Immature natural killer cell (primary cell): Measurements from ENCODE around the gene NEDD4L. TPM values are rescaled to one million over a fixed set of nuclear protein-coding genes. Genes with fewer than 3 reads are reported as not detected.
"Not testable (repeated sequence)": the region's sequence is repeated elsewhere in the genome, so short reads cannot be mapped to it uniquely, and the experiment has no call there.

Source experiments
- DNase-seq, 3 donors: peaks; one replicate each; pipeline ENCODE4 v3.0.0; 2022; ENCODE audit warnings: mixed read lengths in 1 of 3
- H3K27ac Mint-ChIP-seq, 6 donors: one replicate each; pipeline ENCODE4 v1.8.0; 2020; ENCODE audit warnings: mixed read lengths in 6 of 6, mild to moderate bottlenecking in 5 of 6, inconsistent platforms in 4 of 6, moderate library complexity in 3 of 6
- H3K27me3 Mint-ChIP-seq, 3 donors: one replicate each; pipeline ENCODE4 v1.8.0; 2020 to 2021; ENCODE audit warnings: low read depth in 3 of 3, mild to moderate bottlenecking in 3 of 3, mixed read lengths in 3 of 3, moderate library complexity in 3 of 3, inconsistent platforms in 1 of 3
- H3K36me3 Mint-ChIP-seq, 3 donors: one replicate each; pipeline ENCODE4 v1.8.0; 2020; ENCODE audit warnings: mixed read lengths in 3 of 3, inconsistent platforms in 2 of 3, mild to moderate bottlenecking in 2 of 3
- H3K4me1 Mint-ChIP-seq, 2 donors: one replicate each; pipeline ENCODE4 v1.8.0; 2020; ENCODE audit warnings: inconsistent platforms in 2 of 2, mild to moderate bottlenecking in 2 of 2, mixed read lengths in 2 of 2, moderate library complexity in 1 of 2
- H3K4me3 Mint-ChIP-seq, 5 donors: one replicate each; pipeline ENCODE4 v1.8.0; 2020; ENCODE audit warnings: mild to moderate bottlenecking in 5 of 5, mixed read lengths in 5 of 5, inconsistent platforms in 3 of 5, moderate library complexity in 3 of 5
- H3K9me3 Mint-ChIP-seq, 6 donors: one replicate each; pipeline ENCODE4 v1.8.0; 2020; ENCODE audit warnings: mild to moderate bottlenecking in 6 of 6, mixed read lengths in 6 of 6, inconsistent platforms in 4 of 6, moderate library complexity in 3 of 6
- polyA plus RNA-seq, 3 donors: library from polyadenylated mRNA; unstranded; fragments of 300-500 nt; fragmentation: Illumina TruSeq; gene quantifications; one replicate each; pipeline ENCODE4 v1.2.3, GENCODE V29; 2021

The NEDD4L gene
- polyA plus RNA-seq, 3 donors from 2014 or later: 0.62 to 2.2 (median 2.0) TPM

GRCh38 chr18:58038063-58038462 is 6.0 kb upstream of the NEDD4L start:
- H3K9me3 Mint-ChIP-seq: no peaks in the 10 kb centered on the region
- no peak overlapping the region for H3K4me3 Mint-ChIP-seq
- H3K27ac Mint-ChIP-seq: no peak overlapping the region
- DNase-seq: no peak
- peaks cover 5 to 13% (median 8%) of the 10 kb centered on the region in 3 donors for H3K27me3 Mint-ChIP-seq
- no peaks in the 10 kb centered on the region for H3K36me3 Mint-ChIP-seq
- H3K4me1 Mint-ChIP-seq: peaks cover 5 to 6% of the 10 kb centered on the region in 2 donors

- peaks cover 24 to 28% of the 10 kb centered on the region in 2 donors for H3K4me1 Mint-ChIP-seq
- peaks cover 2 to 11% (median 9%) of the 10 kb centered on the region in 3 donors for H3K27me3 Mint-ChIP-seq
- H3K36me3 Mint-ChIP-seq: no peaks in the 10 kb centered on the region
- H3K4me3 Mint-ChIP-seq: peak overlapping the region in 1 of 5 donors; percentile 49
- no peaks in the 10 kb centered on the region for H3K9me3 Mint-ChIP-seq
- no peak overlapping the region for H3K27ac Mint-ChIP-seq
- DNase-seq: no peak
Measured at GRCh38 chr18:58041633-58042032, 2.4 kb upstream of the NEDD4L start.

GRCh38 chr18:58042826-58043490 is 1.1 kb upstream of the NEDD4L start:
- no peaks in the 10 kb centered on the region for H3K9me3 Mint-ChIP-seq
- peak overlapping the region in 4 of 6 donors; percentile 21 to 52 (median 32) for H3K27ac Mint-ChIP-seq
- peak in 1 of 3 donors; percentile 4 for DNase-seq
- H3K4me3 Mint-ChIP-seq: peak overlapping the region; percentile 86 to 95 (median 91)
- H3K4me1 Mint-ChIP-seq: peaks cover 24 to 28% of the 10 kb centered on the region in 2 donors
- no peaks in the 10 kb centered on the region for H3K36me3 Mint-ChIP-seq
- H3K27me3 Mint-ChIP-seq: peaks cover under 1 to 9% (median 9%) of the 10 kb centered on the region in 3 donors

GRCh38 chr18:58044370-58045241 is 580 bp downstream of the NEDD4L start:
- peaks cover 2 to 9% (median 9%) of the 10 kb centered on the region in 3 donors for H3K27me3 Mint-ChIP-seq
- peak overlapping the region in 2 of 6 donors; percentile 24 to 44 for H3K27ac Mint-ChIP-seq
- no peaks in the 10 kb centered on the region for H3K9me3 Mint-ChIP-seq
- peaks cover 24 to 28% of the 10 kb centered on the region in 2 donors for H3K4me1 Mint-ChIP-seq
- no peaks in the 10 kb centered on the region for H3K36me3 Mint-ChIP-seq
- peak overlapping the region; percentile 87 to 94 (median 91) for H3K4me3 Mint-ChIP-seq
- peak in 2 of 3 donors; percentile 28 to 44 for DNase-seq

- no peaks in the 10 kb centered on the region for H3K9me3 Mint-ChIP-seq
- H3K27ac Mint-ChIP-seq: peak overlapping the region in 3 of 6 donors; percentile 24 to 80 (median 44)
- no peaks in the 10 kb centered on the region for H3K36me3 Mint-ChIP-seq
- DNase-seq: peak in 2 of 3 donors; percentile 2 to 3
- peaks cover 2 to 9% (median 8%) of the 10 kb centered on the region in 3 donors for H3K27me3 Mint-ChIP-seq
- peaks cover 24 to 28% of the 10 kb centered on the region in 2 donors for H3K4me1 Mint-ChIP-seq
- H3K4me3 Mint-ChIP-seq: peak overlapping the region; percentile 87 to 94 (median 91)
Measured at GRCh38 chr18:58045242-58046092, 1.4 kb downstream of the NEDD4L start.

- Mint-ChIP-seq H3K4me1 (peaks cover 24 to 28% of the 10 kb centered on the region in 2 donors), H3K9me3 (no peaks in the 10 kb centered on the region), H3K4me3 (peak overlapping the region; percentile 87 to 94 (median 91)), H3K27me3 (peaks cover 2 to 10% (median 6%) of the 10 kb centered on the region in 3 donors), H3K36me3 (no peaks in the 10 kb centered on the region), H3K27ac (peak overlapping the region in 1 of 6 donors; percentile 80)
- DNase-seq: no peak
Measured at GRCh38 chr18:58046093-58046793, 2.2 kb downstream of the NEDD4L start.

GRCh38 chr18:58046794-58047555 is 2.9 kb downstream of the NEDD4L start:
- H3K27me3 Mint-ChIP-seq: peaks cover 2 to 7% (median 6%) of the 10 kb centered on the region in 3 donors
- no peak for DNase-seq
- peak overlapping the region in 2 of 5 donors; percentile 0 to 87 for H3K4me3 Mint-ChIP-seq
- H3K4me1 Mint-ChIP-seq: peaks cover 27 to 35% of the 10 kb centered on the region in 2 donors
- H3K9me3 Mint-ChIP-seq: no peaks in the 10 kb centered on the region
- H3K36me3 Mint-ChIP-seq: no peaks in the 10 kb centered on the region
- no peak overlapping the region for H3K27ac Mint-ChIP-seq

- Mint-ChIP-seq H3K9me3 (no peaks in the 10 kb centered on the region), H3K4me3 (no peak overlapping the region), H3K36me3 (no peaks in the 10 kb centered on the region), H3K4me1 (peaks cover 26 to 40% of the 10 kb centered on the region in 2 donors), H3K27ac (no peak overlapping the region), H3K27me3 (peaks cover 2 to 6% (median 4%) of the 10 kb centered on the region in 3 donors)
- no peak for DNase-seq
Measured at GRCh38 chr18:58047556-58047882, 3.5 kb downstream of the NEDD4L start.

GRCh38 chr18:58048081-58048642 is 4.1 kb downstream of the NEDD4L start:
- Mint-ChIP-seq H3K4me3 (no peak overlapping the region), H3K27me3 (peaks cover 2 to 6% (median 4%) of the 10 kb centered on the region in 3 donors), H3K27ac (no peak overlapping the region), H3K36me3 (no peaks in the 10 kb centered on the region), H3K4me1 (peaks cover 21 to 34% of the 10 kb centered on the region in 2 donors), H3K9me3 (no peaks in the 10 kb centered on the region)
- no peak for DNase-seq

- Mint-ChIP-seq H3K27ac (no peak overlapping the region), H3K4me3 (no peak overlapping the region), H3K36me3 (no peaks in the 10 kb centered on the region), H3K9me3 (no peaks in the 10 kb centered on the region), H3K4me1 (peaks cover 17 to 29% of the 10 kb centered on the region in 2 donors), H3K27me3 (peaks cover 2 to 6% (median 2%) of the 10 kb centered on the region in 3 donors)
- no peak for DNase-seq
Measured at GRCh38 chr18:58049000-58049688, 5.1 kb downstream of the NEDD4L start.

- not testable (repeated sequence) for H3K27ac Mint-ChIP-seq, H3K4me3 Mint-ChIP-seq, DNase-seq, H3K9me3 Mint-ChIP-seq, H3K27me3 Mint-ChIP-seq, H3K36me3 Mint-ChIP-seq
- peaks cover 5 to 16% of the 10 kb centered on the region in 2 donors for H3K4me1 Mint-ChIP-seq
Measured at GRCh38 chr18:58050963-58051362, 6.9 kb downstream of the NEDD4L start.
